HTERT RPE-1 (cell line): ENCODE data around the gene ABHD10.

Experiments used
- in situ Hi-C: fragments of 300-500 bp; cut with MboI; formaldehyde crosslinking; loops from 4 replicates; pipeline ENCODE4 v1.14.3; 2020; ENCODE audit warnings: low sequenced_read_pairs

Gene ABHD10

GRCh38 chr3:111978583-111979433 is at the start of gene ABHD10:
Gene ABHD10, plus strand, starts transcription at chr3:111979026. Its CDS starts 36 bp downstream, at chr3:111979062.
- in situ Hi-C loops, result no loop called here

- in situ Hi-C loops, result no loop called here
Observed at GRCh38 chr3:111929484-111929883, 49.3 kb upstream of the ABHD10 start.

GRCh38 chr3:111932946-111933345 is 45.9 kb upstream of the ABHD10 start:
- in situ Hi-C loops, result no loop called here

GRCh38 chr3:111936191-111936841 is 42.5 kb upstream of the ABHD10 start:
- in situ Hi-C loops, result no loop called here

- in situ Hi-C loops, result no loop called here
Observed at GRCh38 chr3:111936967-111937366, 41.9 kb upstream of the ABHD10 start.

- in situ Hi-C loops, result no loop called here
Observed at GRCh38 chr3:111937871-111938270, 41.0 kb upstream of the ABHD10 start.

- in situ Hi-C loops, result no loop called here
Observed at GRCh38 chr3:111939873-111940272, 39.0 kb upstream of the ABHD10 start.

- in situ Hi-C loops, result no loop called here
Observed at GRCh38 chr3:111943533-111943932, 35.3 kb upstream of the ABHD10 start.

- in situ Hi-C loops, result no loop called here
Observed at GRCh38 chr3:111944372-111944771, 34.5 kb upstream of the ABHD10 start.

- in situ Hi-C loops, result no loop called here
Observed at GRCh38 chr3:111947231-111947630, 31.6 kb upstream of the ABHD10 start.

- in situ Hi-C loops, result no loop called here
Observed at GRCh38 chr3:111948786-111949185, 30.0 kb upstream of the ABHD10 start.

- in situ Hi-C loops, result no loop called here
Observed at GRCh38 chr3:111949712-111950111, 29.1 kb upstream of the ABHD10 start.

- in situ Hi-C loops, result no loop called here
Observed at GRCh38 chr3:111951032-111951431, 27.8 kb upstream of the ABHD10 start.

GRCh38 chr3:111952086-111952485 is 26.7 kb upstream of the ABHD10 start:
- in situ Hi-C loops, result no loop called here

- in situ Hi-C loops, result no loop called here
Observed at GRCh38 chr3:111952866-111953450, 25.9 kb upstream of the ABHD10 start.

GRCh38 chr3:111954228-111954990 is 24.4 kb upstream of the ABHD10 start:
- in situ Hi-C loops, result no loop called here

GRCh38 chr3:111955876-111956275 is 22.9 kb upstream of the ABHD10 start:
- in situ Hi-C loops, result no loop called here

GRCh38 chr3:111956449-111956848 is 22.4 kb upstream of the ABHD10 start:
- in situ Hi-C loops, result no loop called here

GRCh38 chr3:111956995-111957734 is 21.7 kb upstream of the ABHD10 start:
- in situ Hi-C loops, result no loop called here

GRCh38 chr3:111961461-111962164 is 17.2 kb upstream of the ABHD10 start:
- in situ Hi-C loops, result no loop called here
